Astrocyte (in vitro differentiated cells and primary cell): ENCODE results near the gene PFDN2.

Source experiments
- CTCF ChIP-seq: IDR thresholded peaks from 2 replicates; pipeline ENCODE4 v1.5.1; 2011; ENCODE audit warnings: low read depth, mild to moderate bottlenecking, inconsistent platforms, low read length, moderate library complexity; ENCODE audit not compliant: insufficient read depth
- EZH2 ChIP-seq: IDR thresholded peaks from 2 replicates; pipeline ENCODE4 v1.6.1; 2012; ENCODE audit warnings: mild to moderate bottlenecking, low read length, inconsistent platforms; ENCODE audit not compliant: insufficient read depth

- no peak for TF ChIP-seq CTCF
- TF ChIP-seq EZH2, result no peak
Measured at GRCh38 chr1:161070761-161071160, 47.1 kb downstream of the PFDN2 start.
